NCI-H1694 treated with DMSO at 0.1 percent for 48 hours (cell line): ENCODE measurements around the gene TSSK2.
A peak's percentile ranks its signal among the peaks of the same experiment; 100 is the strongest.
"Not testable (repeated sequence)": the region's sequence is repeated elsewhere in the genome, so short reads cannot be mapped to it uniquely, and the experiment has no call there.

Experiments used
- DNase-seq: peaks from one replicate; lab custom pipeline; 2025; lab: John Stamatoyannopoulos, UW

Gene TSSK2

DNA sequence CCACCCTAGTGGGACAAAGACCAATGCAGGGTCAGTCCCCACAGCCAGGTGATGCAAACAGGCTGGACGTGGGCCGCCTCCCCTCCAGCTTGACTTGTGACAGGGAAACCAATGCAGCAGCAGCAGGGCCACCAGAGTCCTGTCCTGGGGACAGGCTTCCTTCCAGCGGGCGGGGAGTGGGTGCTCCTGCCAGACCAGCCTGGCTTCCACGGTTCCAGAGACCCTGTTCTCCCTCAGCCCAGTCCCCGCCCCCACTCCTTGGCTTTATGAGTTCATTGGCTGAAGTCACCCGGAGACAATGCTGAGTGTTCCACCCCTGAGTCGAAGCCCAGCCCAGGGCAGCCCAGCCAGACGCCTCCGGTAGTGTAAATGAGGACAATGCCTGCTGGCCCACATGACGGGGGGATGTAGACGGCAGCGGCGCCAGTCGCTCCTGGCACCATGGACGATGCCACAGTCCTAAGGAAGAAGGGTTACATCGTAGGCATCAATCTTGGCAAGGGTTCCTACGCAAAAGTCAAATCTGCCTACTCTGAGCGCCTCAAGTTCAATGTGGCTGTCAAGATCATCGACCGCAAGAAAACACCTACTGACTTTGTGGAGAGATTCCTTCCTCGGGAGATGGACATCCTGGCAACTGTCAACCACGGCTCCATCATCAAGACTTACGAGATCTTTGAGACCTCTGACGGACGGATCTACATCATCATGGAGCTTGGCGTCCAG is at the start of gene TSSK2:
Gene TSSK2, plus strand, starts transcription at position 350 of the 726 bp plus-strand sequence. Its CDS starts 92 bp downstream, at position 442.
- no peak for DNase-seq

GRCh38 chr22:19081351-19081750 is 49.8 kb upstream of the TSSK2 start:
- DNase-seq, result no peak

- no peak for DNase-seq
These were observed 49.0 kb upstream of the TSSK2 start for GRCh38 chr22:19082101-19082500.

- no peak for DNase-seq
These were observed 48.3 kb upstream of the TSSK2 start for GRCh38 chr22:19082793-19083192.

- DNase-seq, result not testable (repeated sequence)
These were observed 47.0 kb upstream of the TSSK2 start for GRCh38 chr22:19084126-19084525.

DNA sequence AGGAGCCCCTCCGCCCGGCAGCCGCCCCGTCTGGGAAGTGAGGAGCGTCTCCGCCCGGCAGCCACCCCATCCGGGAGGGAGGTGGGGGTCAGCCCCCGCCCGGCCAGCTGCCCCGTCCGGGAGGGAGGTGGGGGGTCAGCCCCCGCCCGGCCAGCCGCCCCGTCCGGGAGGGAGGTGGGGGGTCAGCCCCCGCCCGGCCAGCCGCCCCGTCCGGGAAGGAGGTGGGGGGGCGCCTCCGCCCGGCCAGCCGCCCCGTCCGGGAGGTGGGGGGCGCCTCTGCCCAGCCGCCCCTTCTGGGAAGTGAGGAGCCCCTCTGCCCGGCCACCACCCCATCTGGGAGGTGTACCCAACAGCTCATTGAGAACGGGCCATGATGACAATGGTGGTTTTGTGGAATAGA is 46.5 kb upstream of the TSSK2 start:
- not testable (repeated sequence) for DNase-seq

- peak; percentile 58 for DNase-seq
These were observed 45.8 kb upstream of the TSSK2 start for GRCh38 chr22:19085233-19085718.

DNA sequence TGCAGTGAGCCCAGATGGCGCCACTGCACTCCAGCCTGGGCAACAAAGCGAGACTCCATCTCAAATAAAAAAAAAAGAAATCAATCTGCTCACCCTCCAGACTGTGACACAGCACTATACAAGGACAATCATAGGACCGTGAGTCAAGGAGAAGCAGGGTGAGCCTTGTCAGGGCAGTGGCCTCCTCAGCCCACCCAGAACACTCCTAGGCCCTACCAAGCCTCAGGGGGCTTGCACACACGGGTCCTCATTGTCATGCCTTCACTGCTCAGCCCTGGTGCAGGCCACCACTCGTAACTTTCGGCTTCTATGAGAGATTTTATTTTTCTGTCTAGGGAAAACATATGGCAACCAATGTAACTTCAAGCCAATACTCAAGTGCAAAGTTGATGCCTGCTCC is 44.7 kb upstream of the TSSK2 start:
- no peak for DNase-seq

DNA sequence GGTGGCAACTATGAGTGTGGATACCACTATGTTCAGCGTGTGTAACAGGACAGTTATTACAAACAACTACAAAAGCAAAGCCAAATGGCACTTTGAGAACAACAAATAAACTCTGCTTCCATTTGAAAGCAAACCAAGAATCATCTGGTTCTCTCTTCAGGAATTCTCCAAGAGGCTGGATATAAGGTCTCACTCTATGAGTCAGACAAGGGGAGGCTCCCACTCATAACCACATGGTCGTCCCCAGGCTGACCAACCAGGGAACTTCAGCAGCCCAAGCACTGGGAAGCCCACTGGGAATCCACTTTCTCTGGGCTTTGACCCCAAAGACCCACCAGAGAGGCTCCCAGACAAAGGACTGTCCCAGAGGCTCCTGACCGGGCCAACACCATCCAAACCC is 44.2 kb upstream of the TSSK2 start:
- no peak for DNase-seq

DNA sequence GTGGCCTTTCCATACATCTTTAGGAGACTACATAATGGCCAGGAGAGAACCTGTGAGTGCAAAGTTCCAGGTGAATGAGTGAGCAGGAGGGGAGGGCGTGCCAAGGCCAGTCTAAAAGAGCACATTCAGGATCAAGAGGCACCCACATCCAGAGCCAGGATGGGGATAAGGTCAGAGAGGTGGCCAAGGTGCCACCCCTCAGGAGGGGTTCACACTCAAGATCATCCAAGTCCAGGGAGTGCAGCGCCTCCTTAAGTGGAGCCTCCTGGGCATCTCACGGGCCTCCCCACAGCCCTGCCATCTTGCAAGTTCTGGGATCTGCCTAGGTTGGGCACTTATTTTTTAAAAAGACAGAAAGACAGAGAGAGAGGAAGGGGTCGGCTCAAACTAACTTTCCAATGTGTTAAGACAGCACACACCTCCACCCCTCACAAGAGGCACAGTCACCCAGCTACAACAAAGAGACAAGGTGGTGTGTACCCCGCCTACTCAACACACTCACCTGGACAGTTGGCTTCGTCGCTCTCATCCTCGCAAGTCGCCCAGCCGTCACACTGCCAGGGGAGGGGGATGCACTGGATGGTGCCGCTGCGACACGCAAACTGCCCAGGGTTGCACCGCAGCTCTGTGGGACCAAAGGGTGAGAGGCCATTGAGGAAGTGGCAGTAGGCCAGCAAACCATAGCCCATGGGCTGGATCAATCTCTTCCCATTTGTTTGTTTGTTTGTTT is 42.1 kb upstream of the TSSK2 start:
- no peak for DNase-seq

DNA sequence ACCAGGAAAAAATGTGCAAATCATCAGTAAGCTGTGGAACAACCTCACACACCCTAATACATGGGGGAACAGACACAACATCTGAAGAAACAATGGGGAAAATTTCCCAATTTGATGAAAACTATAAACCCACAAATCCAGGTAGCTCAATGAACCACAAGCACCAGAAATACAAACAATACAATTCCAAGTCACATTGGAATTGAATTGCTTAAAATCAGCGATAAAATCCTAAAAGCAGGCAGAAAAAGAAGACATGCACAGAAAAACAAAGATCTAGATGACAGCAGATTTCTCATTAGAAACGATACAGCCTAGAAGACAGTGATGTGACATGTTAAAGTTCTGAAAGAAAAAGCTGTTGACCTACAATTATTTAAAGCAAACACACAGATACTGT is 40.9 kb upstream of the TSSK2 start:
- DNase-seq, result no peak

DNA sequence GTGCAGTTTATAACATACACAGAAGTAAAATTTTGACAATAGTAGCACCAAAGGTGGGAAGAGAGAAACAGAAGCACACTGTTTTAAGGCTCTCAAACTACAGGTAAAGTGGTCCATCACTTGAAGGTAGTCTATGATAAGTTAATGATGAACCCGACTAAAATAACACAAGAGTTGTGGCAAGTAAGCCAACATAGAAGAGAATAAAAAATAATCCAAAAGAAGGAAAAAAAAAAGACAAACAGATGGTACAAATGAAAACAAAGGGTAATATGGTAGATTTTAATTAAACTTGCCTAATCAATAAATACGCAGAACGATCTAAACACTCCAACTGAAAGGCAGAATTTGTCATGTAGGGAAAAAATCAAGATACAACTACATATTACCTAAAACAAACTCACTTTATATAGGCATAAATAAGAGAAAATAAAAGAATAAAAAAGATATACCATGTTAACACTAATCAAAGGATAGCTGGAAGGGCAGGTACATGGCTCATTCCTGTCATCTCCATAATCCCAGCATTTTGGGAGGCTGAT is 40.5 kb upstream of the TSSK2 start:
- DNase-seq, result no peak

DNA sequence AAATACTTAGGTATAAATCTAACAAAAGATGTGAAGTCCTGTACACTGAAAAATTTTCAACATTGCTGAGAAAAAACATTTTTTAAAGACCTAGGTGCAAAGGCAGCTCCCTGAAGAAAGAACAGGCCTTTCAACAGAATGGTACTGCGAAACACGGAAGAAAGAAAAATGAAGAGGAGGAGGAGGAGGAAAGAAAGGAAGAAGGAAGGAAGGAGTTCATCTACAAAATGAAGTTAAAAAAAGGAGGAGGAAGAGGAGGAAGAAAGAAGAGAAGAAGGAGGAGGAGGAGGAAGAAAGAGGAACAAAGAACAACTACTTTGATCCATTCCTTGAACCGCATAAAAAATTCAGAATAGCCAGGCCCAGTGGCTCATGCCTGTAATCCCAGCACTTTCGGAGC is 38.4 kb upstream of the TSSK2 start:
- DNase-seq, result no peak

DNA sequence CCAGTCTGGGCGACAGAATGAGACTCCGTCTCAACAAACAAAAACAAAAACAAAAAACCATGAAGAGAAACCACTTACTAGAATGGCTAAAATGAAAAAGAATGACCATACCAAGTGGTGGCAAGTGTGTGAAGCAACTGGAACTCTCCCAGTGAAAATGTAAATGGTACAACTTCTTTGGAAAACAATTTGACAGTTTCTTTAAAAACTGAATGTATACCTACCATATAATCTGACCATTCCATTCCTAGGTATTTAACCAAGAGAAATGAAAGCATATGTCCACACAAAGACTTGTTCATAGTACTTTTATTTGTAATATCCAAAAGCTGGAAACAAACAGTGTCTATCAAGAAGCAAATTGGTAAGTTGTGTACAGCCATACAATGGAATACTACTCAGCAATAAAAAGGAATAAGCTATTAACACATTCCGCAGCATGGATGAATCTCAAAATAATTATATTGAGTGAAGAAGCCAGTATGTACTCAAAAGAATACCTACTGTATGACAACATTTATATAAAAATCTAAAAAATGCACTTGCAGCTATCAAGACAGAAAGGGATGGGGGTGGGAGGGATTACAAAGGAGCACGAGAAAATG is 36.6 kb upstream of the TSSK2 start:
- DNase-seq, result no peak

- DNase-seq, result no peak
These were observed 34.6 kb upstream of the TSSK2 start for GRCh38 chr22:19096555-19096954.

GRCh38 chr22:19097518-19097917 is 33.6 kb upstream of the TSSK2 start:
- no peak for DNase-seq

DNA sequence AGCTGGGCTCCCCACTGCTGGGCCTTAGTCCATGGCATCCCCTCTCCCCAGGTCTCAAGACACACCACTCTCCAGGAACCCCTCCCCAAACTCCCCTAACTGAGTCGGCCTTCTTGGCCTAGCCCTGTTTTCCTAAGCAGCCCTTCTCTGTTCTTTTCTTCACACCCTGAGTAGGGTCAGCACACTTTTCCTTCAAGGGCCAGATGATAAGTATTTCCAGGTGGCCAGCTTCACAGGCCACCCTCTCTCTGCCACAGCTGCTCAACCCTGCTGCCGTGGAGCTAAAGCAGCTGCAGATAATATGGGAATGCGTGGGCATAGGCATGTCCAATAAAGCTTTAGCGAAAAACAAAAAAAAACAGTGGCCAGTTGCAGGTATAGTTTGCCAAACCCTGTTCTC is 33.0 kb upstream of the TSSK2 start:
- DNase-seq, result no peak

DNA sequence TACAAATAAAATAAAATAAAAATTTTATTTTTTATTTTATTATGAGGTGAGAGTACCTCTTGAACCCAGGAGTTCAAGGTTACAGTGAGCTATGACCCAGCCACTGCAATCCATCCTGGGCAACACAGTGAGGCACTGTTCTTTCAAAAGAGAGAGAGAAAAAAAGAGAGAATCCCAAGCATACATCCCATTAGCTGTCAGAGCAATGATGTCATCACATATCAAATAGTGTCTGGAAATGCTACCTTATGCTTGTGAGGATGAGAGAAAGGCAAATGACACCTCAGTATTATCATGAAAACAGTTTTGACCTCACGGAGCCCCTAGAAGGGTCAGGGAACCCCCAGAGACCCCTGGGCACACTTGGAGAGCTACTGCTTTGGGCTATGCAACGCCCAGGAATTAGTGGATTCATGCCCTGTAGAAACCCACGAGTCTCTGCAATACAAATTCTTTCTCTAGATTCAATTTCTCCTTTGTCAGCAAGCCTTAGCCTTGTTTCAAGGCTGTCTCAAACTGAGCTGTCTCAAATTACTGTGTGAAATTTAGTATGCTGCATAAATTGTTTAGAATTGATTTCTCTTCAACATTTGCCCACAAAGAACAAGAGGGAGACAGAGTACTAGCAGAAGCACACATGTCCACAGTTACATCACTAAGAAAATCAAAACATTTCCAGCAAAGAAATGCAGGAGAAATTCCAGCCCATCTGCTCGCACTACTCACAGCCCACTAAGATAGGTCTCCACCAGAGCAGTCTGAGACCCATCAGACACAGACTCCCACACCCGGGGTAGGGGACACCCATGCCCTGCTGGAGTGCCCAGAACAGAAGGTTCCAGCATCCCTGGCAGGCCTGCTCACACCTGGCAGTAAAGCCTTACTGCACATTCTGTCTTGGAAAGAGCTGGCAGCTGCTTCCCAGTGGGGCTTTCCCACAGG is 27.0 kb upstream of the TSSK2 start:
- DNase-seq, result no peak

DNA sequence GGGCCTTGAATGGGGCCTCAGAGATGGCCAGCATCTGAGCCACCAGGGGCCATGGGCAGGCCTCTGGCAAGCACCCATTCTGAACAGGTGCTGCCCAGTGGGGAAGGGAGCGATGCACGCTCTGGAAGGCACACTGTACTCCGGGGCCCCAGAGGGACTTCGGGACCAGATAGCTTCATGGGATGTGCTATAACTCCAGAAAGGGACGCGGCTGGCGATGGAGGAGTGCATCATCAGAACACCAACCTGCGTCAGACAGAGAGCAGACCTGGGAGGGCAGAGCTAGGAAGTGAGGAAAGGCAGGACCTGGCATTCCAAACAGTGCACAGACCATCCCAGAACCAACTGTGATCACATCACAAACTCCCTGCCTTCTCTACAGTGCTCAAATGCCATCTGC is 25.7 kb upstream of the TSSK2 start:
- DNase-seq, result no peak

GRCh38 chr22:19105867-19106802 is 25.0 kb upstream of the TSSK2 start:
- DNase-seq, result no peak
